SU-DHL-6 (cell line): ENCODE measurements around the gene AOAH.

ENCODE experiments used
- CTCF ChIP-seq: fragments of 200-600 bp; sonication (generic); IDR thresholded peaks from one replicate; pipeline ENCODE4 v1.5.1; 2017; ENCODE audit warnings: antibody characterized with exemption, mild to moderate bottlenecking, low read length, moderate library complexity; ENCODE audit not compliant: insufficient read depth, poor library complexity, severe bottlenecking
- EZH2phosphoT487 ChIP-seq: fragments of 200-600 bp; sonication (generic), shearing (Covaris generic); conservative IDR thresholded peaks from 2 replicates; pipeline ENCODE4 v1.6.1; 2018; ENCODE audit warnings: mild to moderate bottlenecking, antibody characterized with exemption, low read length, moderate library complexity, mixed read lengths

GRCh38 chr7:36533717-36534116 is 190.6 kb downstream of the AOAH start:
- no peak for TF ChIP-seq CTCF
- TF ChIP-seq EZH2phosphoT487 = no peak
